Stimulated activated CD8-positive, alpha-beta memory T cell treated with anti-CD3 and anti-CD28 coated beads, Interleukin-15, amount 100 ng/mL, for 1 hour (primary cell): ENCODE results near the gene MEIOSIN.
"Not testable (repeated sequence)": the region's sequence is repeated elsewhere in the genome, so short reads cannot be mapped to it uniquely, and the experiment has no call there.

Experiments used
- DNase-seq: peaks from one replicate; pipeline ENCODE4 v3.0.0-alpha.2; 2020; ENCODE audit warnings: low read depth

Gene MEIOSIN

GRCh38 chr19:45720065-45720464, 13.2 kb upstream of the MEIOSIN start:
- not testable (repeated sequence) for DNase-seq

GRCh38 chr19:45728683-45729082, 4.6 kb upstream of the MEIOSIN start:
- DNase-seq = not testable (repeated sequence)

GRCh38 chr19:45729800-45730290, 3.4 kb upstream of the MEIOSIN start:
- DNase-seq = no peak

- peak; percentile 90 for DNase-seq
These were observed 2.6 kb upstream of the MEIOSIN start, which contains the start of gene FBXO46 for GRCh38 chr19:45730368-45731288. FBXO46 (minus strand) TSS chr19:45730896; CDS start chr19:45713495, 17,401 bp downstream.

- no peak for DNase-seq
These were observed 6.5 kb downstream of the MEIOSIN start for GRCh38 chr19:45739498-45740439.

GRCh38 chr19:45742969-45743368, 9.7 kb downstream of the MEIOSIN start:
- no peak for DNase-seq

- DNase-seq = no peak
These were observed 12.4 kb downstream of the MEIOSIN start for GRCh38 chr19:45745606-45746005.

- no peak for DNase-seq
These were observed 13.6 kb downstream of the MEIOSIN start for GRCh38 chr19:45746866-45747265.

GRCh38 chr19:45747513-45747912, 14.3 kb downstream of the MEIOSIN start:
- DNase-seq = no peak

GRCh38 chr19:45751483-45751882, 18.2 kb downstream of the MEIOSIN start:
- DNase-seq = not testable (repeated sequence)

GRCh38 chr19:45752639-45753038, 19.4 kb downstream of the MEIOSIN start:
- DNase-seq = no peak

GRCh38 chr19:45753548-45753947, 20.3 kb downstream of the MEIOSIN start:
- no peak for DNase-seq

GRCh38 chr19:45754323-45754722, 21.1 kb downstream of the MEIOSIN start:
- DNase-seq = no peak

- no peak for DNase-seq
These were observed 24.5 kb downstream of the MEIOSIN start for GRCh38 chr19:45757695-45758094.

GRCh38 chr19:45758921-45759320, 25.7 kb downstream of the MEIOSIN start:
- no peak for DNase-seq

- DNase-seq = no peak
These were observed 28.5 kb downstream of the MEIOSIN start for GRCh38 chr19:45761714-45762113.

GRCh38 chr19:45762870-45763631, 29.8 kb downstream of the MEIOSIN start:
- no peak for DNase-seq

- no peak for DNase-seq
These were observed 30.6 kb downstream of the MEIOSIN start for GRCh38 chr19:45763691-45764294.

- DNase-seq = no peak
These were observed 31.2 kb downstream of the MEIOSIN start for GRCh38 chr19:45764475-45764874.

GRCh38 chr19:45764945-45765701, 31.9 kb downstream of the MEIOSIN start:
- DNase-seq = no peak
